Fibroblast of lung (primary cell): ENCODE measurements around the gene TJP3. TPM values are rescaled to one million over a fixed set of nuclear protein-coding genes. Genes with fewer than 3 reads are reported as not detected.

Experiments
- DNase-seq, 2 donors: peaks; one replicate each; pipeline versions ENCODE4 v3.0.0 to v3.0.0-alpha.2; 2010; ENCODE audit warnings: low read depth in 2 of 2
- H2AFZ ChIP-seq: 2 replicates; pipeline ENCODE4 v1.5.1; 2012; ENCODE audit warnings: low read length, control low read depth, inconsistent platforms
- H3K27ac ChIP-seq: 2 replicates; pipeline ENCODE4 v1.5.1; 2011; ENCODE audit warnings: low read length, control low read depth; ENCODE audit not compliant: insufficient read depth
- H3K27me3 ChIP-seq: 2 replicates; pipeline ENCODE4 v1.5.1; 2011; ENCODE audit warnings: mild to moderate bottlenecking, low read length; ENCODE audit not compliant: control insufficient read depth, insufficient read depth
- H3K36me3 ChIP-seq: 2 replicates; pipeline ENCODE4 v1.5.1; 2011; ENCODE audit warnings: low read length; ENCODE audit not compliant: control insufficient read depth, insufficient read depth
- H3K4me1 ChIP-seq: 2 replicates; pipeline ENCODE4 v1.5.1; 2011; ENCODE audit warnings: low read length; ENCODE audit not compliant: control insufficient read depth, insufficient read depth; ENCODE audit errors: extremely low read depth
- H3K4me2 ChIP-seq: 2 replicates; pipeline ENCODE4 v1.5.1; 2011; ENCODE audit warnings: low read length, control low read depth; ENCODE audit not compliant: insufficient read depth; ENCODE audit errors: extremely low read depth
- H3K4me3 ChIP-seq, 4 experiments: fragments of 200-600 bp in 1 of 4; sonication (generic) in 1 of 4; replicated peaks in 1 of 4; 2 replicates each; pipeline ENCODE4 v1.5.1; 2011 to 2016; ENCODE audit warnings: low read length in 4 of 4, low read depth in 3 of 4, mild to moderate bottlenecking in 3 of 4, control low read depth in 2 of 4, inconsistent platforms in 1 of 4, mixed read lengths in 1 of 4; ENCODE audit not compliant: insufficient read depth in 1 of 4; ENCODE audit errors: control extremely low read depth in 1 of 4
- H3K79me2 ChIP-seq: 2 replicates; pipeline ENCODE4 v1.5.1; 2012; ENCODE audit warnings: mild to moderate bottlenecking, low read length, inconsistent platforms; ENCODE audit not compliant: control insufficient read depth, insufficient read depth
- H3K9ac ChIP-seq: 2 replicates; pipeline ENCODE4 v1.5.1; 2011; ENCODE audit warnings: mild to moderate bottlenecking, low read length, control low read depth; ENCODE audit not compliant: insufficient read depth
- H3K9me3 ChIP-seq: 2 replicates; pipeline ENCODE4 v1.5.1; 2012; ENCODE audit warnings: low read depth, low read length; ENCODE audit not compliant: control insufficient read depth, insufficient read depth
- H4K20me1 ChIP-seq: 2 replicates; pipeline ENCODE4 v1.5.1; 2011; ENCODE audit warnings: low read length; ENCODE audit not compliant: control insufficient read depth, insufficient read depth; ENCODE audit errors: extremely low read depth
- EZH2 ChIP-seq: IDR thresholded peaks from 2 replicates; pipeline ENCODE4 v1.5.1; 2012; ENCODE audit warnings: low read length, control low read depth, mild to moderate bottlenecking; ENCODE audit errors: missing control alignments
- polyA plus RNA-seq, 2 donors: library from polyadenylated mRNA; depleted of rRNA in 1 of 2; stranded (reverse) in 1 of 2; unstranded in 1 of 2; fragments of >200 nt; gene quantifications; 2 replicates each; pipeline ENCODE4 v1.2.1, GENCODE V29; 2011 to 2012; ENCODE audit warnings: missing spikeins in 1 of 2
- total RNA-seq: library from RNA; depleted of rRNA; stranded (reverse); fragments of >200 nt; gene quantifications from 2 replicates; pipeline ENCODE4 v1.2.1, GENCODE V29; 2014
- TF ChIP-seq, protein P1 (sequence below), 2 donors: IDR thresholded peaks in 1 of 2; conservative IDR thresholded peaks in 1 of 2; 1 replicate in 1 of 2; 2 replicates in 1 of 2; pipeline ENCODE4 v1.5.1; 2011 to 2012; ENCODE audit warnings: low read length in 2 of 2, control low read depth in 1 of 2, inconsistent platforms in 1 of 2, low read depth in 1 of 2, mild to moderate bottlenecking in 1 of 2

The TJP3 gene
- total and polyA plus RNA-seq, 2 donors (not counting 1 experiment from before 2014, with no cell fraction given), result not detected

DNA sequence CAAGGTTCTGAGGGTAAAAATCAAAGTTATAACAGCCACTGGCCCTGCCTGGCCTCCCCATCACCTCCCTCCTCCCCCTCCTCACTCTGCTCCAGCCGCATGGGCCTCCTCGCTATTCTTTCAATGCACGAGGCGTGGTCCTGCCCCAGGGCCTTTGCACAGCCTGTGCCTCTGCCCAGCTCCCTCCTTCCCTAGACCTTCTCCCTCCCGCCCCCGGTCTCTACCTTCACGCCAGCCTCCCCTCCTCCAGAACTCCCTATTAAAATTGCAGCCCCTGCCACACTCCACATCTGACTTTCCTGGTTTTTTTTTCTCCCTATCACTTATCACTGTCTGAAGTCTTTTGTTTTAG lies 60.5 kb downstream of the TJP3 start:
- DNase-seq, result no peak
- Histone ChIP-seq H3K4me3 (no peak overlapping the region), H3K9ac (no peak overlapping the region), H3K36me3 (peaks cover 3% of the 10 kb centered on the region), H2AFZ (no peak overlapping the region), H3K4me2 (no peak overlapping the region), H3K79me2 (no peaks in the 10 kb centered on the region), H3K27ac (no peak overlapping the region), H3K9me3 (no peaks in the 10 kb centered on the region), H3K27me3 (no peaks in the 10 kb centered on the region), H4K20me1 (no peaks in the 10 kb centered on the region), H3K4me1 (no peaks in the 10 kb centered on the region)
- TF ChIP-seq EZH2, result no peak
- TF ChIP-seq, protein P1, sequence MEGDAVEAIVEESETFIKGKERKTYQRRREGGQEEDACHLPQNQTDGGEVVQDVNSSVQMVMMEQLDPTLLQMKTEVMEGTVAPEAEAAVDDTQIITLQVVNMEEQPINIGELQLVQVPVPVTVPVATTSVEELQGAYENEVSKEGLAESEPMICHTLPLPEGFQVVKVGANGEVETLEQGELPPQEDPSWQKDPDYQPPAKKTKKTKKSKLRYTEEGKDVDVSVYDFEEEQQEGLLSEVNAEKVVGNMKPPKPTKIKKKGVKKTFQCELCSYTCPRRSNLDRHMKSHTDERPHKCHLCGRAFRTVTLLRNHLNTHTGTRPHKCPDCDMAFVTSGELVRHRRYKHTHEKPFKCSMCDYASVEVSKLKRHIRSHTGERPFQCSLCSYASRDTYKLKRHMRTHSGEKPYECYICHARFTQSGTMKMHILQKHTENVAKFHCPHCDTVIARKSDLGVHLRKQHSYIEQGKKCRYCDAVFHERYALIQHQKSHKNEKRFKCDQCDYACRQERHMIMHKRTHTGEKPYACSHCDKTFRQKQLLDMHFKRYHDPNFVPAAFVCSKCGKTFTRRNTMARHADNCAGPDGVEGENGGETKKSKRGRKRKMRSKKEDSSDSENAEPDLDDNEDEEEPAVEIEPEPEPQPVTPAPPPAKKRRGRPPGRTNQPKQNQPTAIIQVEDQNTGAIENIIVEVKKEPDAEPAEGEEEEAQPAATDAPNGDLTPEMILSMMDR (conservative IDR thresholded peaks at IDR 0.05 in 1 of 2, IDR thresholded peaks at IDR 0.05 in 1 of 2; ENCODE audit: low read depth in 1 of 2, low read length in 2 of 2), result no peak

DNA sequence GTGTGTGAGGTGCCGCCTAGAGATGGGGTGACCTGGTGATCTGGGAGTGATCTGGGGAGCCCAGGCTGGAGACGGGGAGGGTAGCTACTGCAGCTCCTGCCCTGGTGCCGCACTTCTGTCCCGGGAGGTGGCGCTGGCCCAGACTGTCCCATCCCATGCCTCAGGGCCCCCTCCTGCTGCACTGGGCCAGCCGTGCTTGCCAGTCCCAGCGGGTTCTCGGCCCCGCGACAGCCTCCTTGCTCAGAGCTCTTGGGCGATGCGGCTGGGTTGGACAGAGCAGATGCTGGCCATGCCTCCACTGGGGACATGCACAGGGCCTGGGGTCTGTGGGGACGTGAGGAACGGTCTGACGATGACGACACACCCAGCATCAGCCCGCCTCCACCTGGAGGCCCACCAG lies 61.3 kb downstream of the TJP3 start:
- Histone ChIP-seq H2AFZ (no peak overlapping the region), H3K4me2 (no peak overlapping the region), H3K9me3 (no peaks in the 10 kb centered on the region), H3K27ac (no peak overlapping the region), H3K4me3 (no peak overlapping the region), H3K9ac (no peak overlapping the region), H3K27me3 (no peaks in the 10 kb centered on the region), H4K20me1 (no peaks in the 10 kb centered on the region), H3K4me1 (no peaks in the 10 kb centered on the region), H3K36me3 (peaks cover 3% of the 10 kb centered on the region), H3K79me2 (no peaks in the 10 kb centered on the region)
- no peak for DNase-seq
- TF ChIP-seq, protein P1 (conservative IDR thresholded peaks at IDR 0.05 in 1 of 2, IDR thresholded peaks at IDR 0.05 in 1 of 2; ENCODE audit: low read depth in 1 of 2, low read length in 2 of 2), result no peak
- no peak for TF ChIP-seq EZH2

DNA sequence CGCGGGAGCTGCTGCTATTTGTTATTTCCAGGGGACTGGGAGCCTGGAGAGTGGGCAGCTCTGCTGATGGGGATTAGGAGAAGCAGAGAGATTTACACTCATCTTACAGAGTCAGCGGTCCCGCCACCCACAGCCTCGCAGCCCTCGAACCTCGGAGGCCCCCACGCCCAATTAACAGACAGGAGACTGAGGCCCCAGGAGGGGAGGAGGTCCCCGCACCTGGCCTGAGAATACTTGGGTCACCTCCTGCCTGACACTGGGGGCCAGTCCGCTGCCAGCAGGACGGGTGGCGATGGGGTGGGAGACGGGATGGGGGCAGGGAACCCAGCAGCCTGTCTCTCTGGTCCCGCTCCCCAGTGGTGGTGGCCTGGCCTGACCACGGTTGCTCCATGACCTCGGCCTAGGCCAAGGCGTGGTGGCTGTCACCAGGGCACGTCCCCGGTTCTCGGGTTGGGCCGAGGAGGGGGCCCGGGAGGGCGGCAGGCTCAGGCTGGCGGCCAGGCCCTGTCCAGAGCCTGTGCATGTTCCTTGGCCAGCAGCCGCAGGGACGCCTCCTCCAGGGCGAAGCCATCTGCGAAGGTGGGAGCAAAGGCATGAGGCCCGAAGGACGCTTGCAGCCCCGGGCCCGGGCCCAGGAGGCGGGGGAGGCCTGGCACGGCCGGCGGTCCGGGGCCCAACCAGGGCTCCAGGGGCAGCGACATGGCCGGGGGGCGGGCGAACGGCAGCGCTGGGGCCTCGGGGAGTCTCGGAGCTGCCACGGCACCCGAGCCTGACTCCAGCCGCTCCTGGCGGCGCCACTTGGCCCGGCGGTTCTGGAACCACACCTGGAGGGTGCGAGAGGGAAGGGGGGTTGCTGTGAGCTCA lies 62.2 kb downstream of the TJP3 start:
- H3K9ac ChIP-seq, result no peak overlapping the region
- no peak for DNase-seq
- no peak overlapping the region for H3K4me2 ChIP-seq
- peaks cover 3% of the 10 kb centered on the region for H3K36me3 ChIP-seq
- H3K27me3 ChIP-seq, result no peaks in the 10 kb centered on the region
- H2AFZ ChIP-seq, result no peak overlapping the region
- TF ChIP-seq EZH2, result no peak
- TF ChIP-seq, protein P1 (conservative IDR thresholded peaks at IDR 0.05 in 1 of 2, IDR thresholded peaks at IDR 0.05 in 1 of 2; ENCODE audit: low read depth in 1 of 2, low read length in 2 of 2), result no peak
- H3K9me3 ChIP-seq, result no peaks in the 10 kb centered on the region
- H3K27ac ChIP-seq, result no peak overlapping the region
- no peaks in the 10 kb centered on the region for H3K79me2 ChIP-seq
- H3K4me1 ChIP-seq, result no peaks in the 10 kb centered on the region
- no peak overlapping the region for H3K4me3 ChIP-seq
- H4K20me1 ChIP-seq, result no peaks in the 10 kb centered on the region
